Measurements from ENCODE around the gene WWOX. TPM values are rescaled to one million over a fixed set of nuclear protein-coding genes. Genes with fewer than 3 reads are reported as not detected.

The WWOX gene
- total RNA-seq, 1 experiment from 2014 or later: 79.9 TPM

GRCh38 chr16:78605548-78606101, 506.2 kb downstream of the WWOX start:
- Histone ChIP-seq H3K4me3 (ENCODE audit: low read depth, low read length, poor library complexity, severe bottlenecking) (no peak overlapping the region), H3K27ac (ENCODE audit: low read depth, low read length, poor library complexity, severe bottlenecking) (no peak overlapping the region), H3K27me3 (replicated peaks; ENCODE audit: insufficient read depth, low read depth, low read length, poor library complexity) (no peaks in the 10 kb centered on the region), H3K36me3 (ENCODE audit: insufficient read depth, low read length, poor library complexity, severe bottlenecking) (no peaks in the 10 kb centered on the region), H3K9me3 (ENCODE audit: low read depth, low read length, poor library complexity, severe bottlenecking) (no peaks in the 10 kb centered on the region), H3K4me1 (ENCODE audit: insufficient read depth, low read length, poor library complexity, severe bottlenecking) (no peaks in the 10 kb centered on the region)
- TF ChIP-seq CTCF (conservative IDR thresholded peaks at IDR 0.05; ENCODE audit: low read depth, low read length) (no peak), EZH2 (IDR thresholded peaks at IDR 0.05; ENCODE audit: borderline replicate concordance, low read depth, low read length, poor library complexity, severe bottlenecking) (no peak)
- BruUV-seq (replicated peaks): no TSS peak
- no peak for DNase-seq (ENCODE audit: low spot score)
- ChIA-PET POLR2A (ENCODE audit: low non-redundant PET) (no interaction called here), CTCF (no interaction called here)
- intact Hi-C loops (cut with micrococcal nuclease; ENCODE audit: unreplicated experiment): no loop called here

GRCh38 chr16:78606545-78606944, 507.1 kb downstream of the WWOX start:
- CTCF ChIA-PET: no interaction called here
- no peaks in the 10 kb centered on the region for H3K4me1 ChIP-seq (ENCODE audit: insufficient read depth, low read length, poor library complexity, severe bottlenecking)

GRCh38 chr16:78607022-78607421, 507.6 kb downstream of the WWOX start:
- ChIA-PET CTCF (no interaction called here), POLR2A (ENCODE audit: low non-redundant PET) (no interaction called here)
- DNase-seq (ENCODE audit: low spot score): no peak
- no TSS peak for BruUV-seq (replicated peaks)
- H3K36me3 ChIP-seq (ENCODE audit: insufficient read depth, low read length, poor library complexity, severe bottlenecking): no peaks in the 10 kb centered on the region
- no peak overlapping the region for H3K4me3 ChIP-seq (ENCODE audit: low read depth, low read length, poor library complexity, severe bottlenecking)
- intact Hi-C loops (cut with micrococcal nuclease; ENCODE audit: unreplicated experiment): no loop called here
- no peaks in the 10 kb centered on the region for H3K4me1 ChIP-seq (ENCODE audit: insufficient read depth, low read length, poor library complexity, severe bottlenecking)
- no peak for TF ChIP-seq CTCF (conservative IDR thresholded peaks at IDR 0.05; ENCODE audit: low read depth, low read length)
- TF ChIP-seq EZH2 (IDR thresholded peaks at IDR 0.05; ENCODE audit: borderline replicate concordance, low read depth, low read length, poor library complexity, severe bottlenecking): no peak
- no peaks in the 10 kb centered on the region for H3K27me3 ChIP-seq (replicated peaks; ENCODE audit: insufficient read depth, low read depth, low read length, poor library complexity)
- no peak overlapping the region for H3K27ac ChIP-seq (ENCODE audit: low read depth, low read length, poor library complexity, severe bottlenecking)
- H3K9me3 ChIP-seq (ENCODE audit: low read depth, low read length, poor library complexity, severe bottlenecking): no peaks in the 10 kb centered on the region

More at GRCh38 chr16:78606545-78606944, 507.1 kb downstream of the WWOX start:
- Histone ChIP-seq H3K27me3 (replicated peaks; ENCODE audit: insufficient read depth, low read depth, low read length, poor library complexity) (no peaks in the 10 kb centered on the region), H3K36me3 (ENCODE audit: insufficient read depth, low read length, poor library complexity, severe bottlenecking) (no peaks in the 10 kb centered on the region), H3K9me3 (ENCODE audit: low read depth, low read length, poor library complexity, severe bottlenecking) (no peaks in the 10 kb centered on the region), H3K4me3 (ENCODE audit: low read depth, low read length, poor library complexity, severe bottlenecking) (no peak overlapping the region), H3K27ac (ENCODE audit: low read depth, low read length, poor library complexity, severe bottlenecking) (no peak overlapping the region)
- POLR2A ChIA-PET (ENCODE audit: low non-redundant PET): no interaction called here
- DNase-seq (ENCODE audit: low spot score): no peak
- intact Hi-C loops (cut with micrococcal nuclease; ENCODE audit: unreplicated experiment): no loop called here
- TF ChIP-seq CTCF (conservative IDR thresholded peaks at IDR 0.05; ENCODE audit: low read depth, low read length): no peak
- no peak for TF ChIP-seq EZH2 (IDR thresholded peaks at IDR 0.05; ENCODE audit: borderline replicate concordance, low read depth, low read length, poor library complexity, severe bottlenecking)
- no TSS peak for BruUV-seq (replicated peaks)

Measured in A673 (cell line).